Right forelimb (tissue), 1 donor: Measurements from ENCODE around the gene ULBP3.
"Not testable (repeated sequence)": the region's sequence is repeated elsewhere in the genome, so short reads cannot be mapped to it uniquely, and the experiment has no call there.

Experiments used
- DNase-seq: peaks from one replicate; pipeline ENCODE4 v3.0.0-alpha.2; 2018

Gene ULBP3

GRCh38 chr6:150014623-150015280 lies 54.2 kb downstream of the ULBP3 start:
- DNase-seq: not testable (repeated sequence)

GRCh38 chr6:150013785-150014622 lies 54.9 kb downstream of the ULBP3 start:
- not testable (repeated sequence) for DNase-seq

GRCh38 chr6:150012846-150013784 lies 55.8 kb downstream of the ULBP3 start:
- DNase-seq: not testable (repeated sequence)
